Measurements from ENCODE around the gene JPT2. TPM values are rescaled to one million over a fixed set of nuclear protein-coding genes. Genes with fewer than 3 reads are reported as not detected.
A peak's percentile ranks its signal among the peaks of the same experiment; 100 is the strongest.

Gene JPT2
- polyA plus RNA-seq, 6 donors from 2014 or later = 6.8 to 14.4 (median 11.5) TPM

GRCh38 chr16:1641261-1641660, 36.8 kb upstream of the JPT2 start:
- peaks cover 19 to 25% (median 19%) of the 10 kb centered on the region in 3 donors for H3K4me1 Mint-ChIP-seq
- ATAC-seq (ENCODE audit: low read depth in 2 of 2) (no peak), DNase-seq (no peak)
- H3K27ac Mint-ChIP-seq = peak overlapping the region in 1 of 6 donors; percentile 65
- H3K36me3 Mint-ChIP-seq = peaks cover 15 to 28% of the 10 kb centered on the region in 2 donors
- H3K9me3 Mint-ChIP-seq = no peaks in the 10 kb centered on the region
- H3K27me3 Mint-ChIP-seq = no peaks in the 10 kb centered on the region
- H3K4me3 Mint-ChIP-seq = no peak overlapping the region

GRCh38 chr16:1642148-1642547, 35.9 kb upstream of the JPT2 start:
- Mint-ChIP-seq H3K36me3 (peaks cover 15 to 28% of the 10 kb centered on the region in 2 donors), H3K4me3 (no peak overlapping the region), H3K4me1 (peaks cover 25 to 30% (median 28%) of the 10 kb centered on the region in 3 donors)

GRCh38 chr16:1642753-1643152, 35.3 kb upstream of the JPT2 start:
- no peak for ATAC-seq (ENCODE audit: low read depth in 2 of 2)
- peak overlapping the region in 1 of 8 donors; percentile 16 for H3K4me3 Mint-ChIP-seq
- H3K36me3 Mint-ChIP-seq = peaks cover 15 to 28% of the 10 kb centered on the region in 2 donors
- H3K27ac Mint-ChIP-seq = peak overlapping the region in 2 of 6 donors; percentile 64 to 73
- DNase-seq = no peak
- no peaks in the 10 kb centered on the region for H3K9me3 Mint-ChIP-seq
- H3K27me3 Mint-ChIP-seq = no peaks in the 10 kb centered on the region
- peaks cover 30 to 34% (median 32%) of the 10 kb centered on the region in 3 donors for H3K4me1 Mint-ChIP-seq

More at GRCh38 chr16:1642148-1642547, 35.9 kb upstream of the JPT2 start:
- H3K9me3 Mint-ChIP-seq = no peaks in the 10 kb centered on the region
- peak overlapping the region in 1 of 6 donors; percentile 70 for H3K27ac Mint-ChIP-seq
- no peak for ATAC-seq (ENCODE audit: low read depth in 2 of 2)
- DNase-seq = no peak
- no peaks in the 10 kb centered on the region for H3K27me3 Mint-ChIP-seq

GRCh38 chr16:1643521-1643920, 34.6 kb upstream of the JPT2 start:
- no peak for DNase-seq
- no peaks in the 10 kb centered on the region for H3K27me3 Mint-ChIP-seq

GRCh38 chr16:1645914-1646525, 32.1 kb upstream of the JPT2 start:
- Mint-ChIP-seq H3K9me3 (no peaks in the 10 kb centered on the region), H3K4me3 (peak overlapping the region in 2 of 8 donors; percentile 13 to 52), H3K36me3 (peaks cover 6 to 13% of the 10 kb centered on the region in 2 donors), H3K4me1 (peaks cover 47 to 62% (median 50%) of the 10 kb centered on the region in 3 donors), H3K27ac (peak overlapping the region; percentile 36 to 88 (median 62)), H3K27me3 (no peaks in the 10 kb centered on the region)
- DNase-seq (no peak), ATAC-seq (ENCODE audit: low read depth in 2 of 2) (no peak)

More at GRCh38 chr16:1643521-1643920, 34.6 kb upstream of the JPT2 start:
- Mint-ChIP-seq H3K36me3 (peaks cover 7 to 22% of the 10 kb centered on the region in 2 donors), H3K27ac (peak overlapping the region in 3 of 6 donors; percentile 44 to 85 (median 70)), H3K4me3 (no peak overlapping the region), H3K9me3 (no peaks in the 10 kb centered on the region), H3K4me1 (peaks cover 36 to 42% (median 40%) of the 10 kb centered on the region in 3 donors)
- no peak for ATAC-seq (ENCODE audit: low read depth in 2 of 2)

GRCh38 chr16:1647856-1648255, 30.2 kb upstream of the JPT2 start:
- H3K4me3 Mint-ChIP-seq = peak overlapping the region; percentile 35 to 88 (median 76)
- DNase-seq (peak; percentile 34), ATAC-seq (ENCODE audit: low read depth in 2 of 2) (peak; percentile 74 to 82)
- H3K9me3 Mint-ChIP-seq = no peaks in the 10 kb centered on the region
- peaks cover 2 to 6% of the 10 kb centered on the region in 2 donors for H3K36me3 Mint-ChIP-seq
- H3K27me3 Mint-ChIP-seq = no peaks in the 10 kb centered on the region
- H3K4me1 Mint-ChIP-seq = peaks cover 58 to 68% (median 58%) of the 10 kb centered on the region in 3 donors
- H3K27ac Mint-ChIP-seq = peak overlapping the region in 5 of 6 donors; percentile 79 to 94 (median 89)

- no peak overlapping the region for H3K27ac Mint-ChIP-seq
- H3K9me3 Mint-ChIP-seq = no peaks in the 10 kb centered on the region
- ATAC-seq (ENCODE audit: low read depth in 2 of 2) = no peak
- H3K27me3 Mint-ChIP-seq = no peaks in the 10 kb centered on the region
- H3K36me3 Mint-ChIP-seq = peaks cover 5 to 9% of the 10 kb centered on the region in 2 donors
- H3K4me1 Mint-ChIP-seq = peaks cover 49 to 66% (median 57%) of the 10 kb centered on the region in 3 donors
- no peak for DNase-seq
- H3K4me3 Mint-ChIP-seq = peak overlapping the region in 1 of 8 donors; percentile 3
These were observed 27.9 kb upstream of the JPT2 start for GRCh38 chr16:1650131-1650530.

- Mint-ChIP-seq H3K27ac (peak overlapping the region in 5 of 6 donors; percentile 73 to 92 (median 78)), H3K4me3 (peak overlapping the region in 3 of 8 donors; percentile 35 to 81 (median 43)), H3K4me1 (peaks cover 42 to 58% (median 50%) of the 10 kb centered on the region in 3 donors), H3K36me3 (peaks cover 5 to 14% of the 10 kb centered on the region in 2 donors), H3K9me3 (no peaks in the 10 kb centered on the region), H3K27me3 (no peaks in the 10 kb centered on the region)
- DNase-seq = no peak
- no peak for ATAC-seq (ENCODE audit: low read depth in 2 of 2)
These were observed 26.7 kb upstream of the JPT2 start for GRCh38 chr16:1651094-1651973.

- Mint-ChIP-seq H3K36me3 (peaks cover 5 to 14% of the 10 kb centered on the region in 2 donors), H3K27ac (peak overlapping the region in 2 of 6 donors; percentile 34 to 78)
- DNase-seq = no peak
These were observed 26.1 kb upstream of the JPT2 start for GRCh38 chr16:1651974-1652312.

GRCh38 chr16:1653023-1653422, 25.1 kb upstream of the JPT2 start:
- DNase-seq (no peak), ATAC-seq (ENCODE audit: low read depth in 2 of 2) (no peak)
- Mint-ChIP-seq H3K27ac (peak overlapping the region in 1 of 6 donors; percentile 18), H3K27me3 (no peaks in the 10 kb centered on the region), H3K9me3 (no peaks in the 10 kb centered on the region), H3K4me3 (no peak overlapping the region), H3K36me3 (peaks cover 5 to 14% of the 10 kb centered on the region in 2 donors), H3K4me1 (peaks cover 32 to 41% (median 38%) of the 10 kb centered on the region in 3 donors)

More at GRCh38 chr16:1651974-1652312, 26.1 kb upstream of the JPT2 start:
- Mint-ChIP-seq H3K4me1 (peaks cover 38 to 52% (median 45%) of the 10 kb centered on the region in 3 donors), H3K9me3 (no peaks in the 10 kb centered on the region), H3K27me3 (no peaks in the 10 kb centered on the region), H3K4me3 (peak overlapping the region in 1 of 8 donors; percentile 35)
- no peak for ATAC-seq (ENCODE audit: low read depth in 2 of 2)

- Mint-ChIP-seq H3K36me3 (peaks cover 5 to 14% of the 10 kb centered on the region in 2 donors), H3K27me3 (no peaks in the 10 kb centered on the region), H3K4me1 (peaks cover 21 to 33% (median 31%) of the 10 kb centered on the region in 3 donors), H3K4me3 (no peak overlapping the region), H3K27ac (peak overlapping the region in 2 of 6 donors; percentile 57 to 69), H3K9me3 (no peaks in the 10 kb centered on the region)
- no peak for ATAC-seq (ENCODE audit: low read depth in 2 of 2)
- DNase-seq = no peak
These were observed 23.4 kb upstream of the JPT2 start for GRCh38 chr16:1654505-1655268.

- ATAC-seq (ENCODE audit: low read depth in 2 of 2) (no peak), DNase-seq (no peak)
- H3K27me3 Mint-ChIP-seq = no peaks in the 10 kb centered on the region
- H3K36me3 Mint-ChIP-seq = peaks cover 5 to 14% of the 10 kb centered on the region in 2 donors
- peaks cover 20 to 33% (median 25%) of the 10 kb centered on the region in 3 donors for H3K4me1 Mint-ChIP-seq
- no peak overlapping the region for H3K4me3 Mint-ChIP-seq
- no peaks in the 10 kb centered on the region for H3K9me3 Mint-ChIP-seq
- H3K27ac Mint-ChIP-seq = peak overlapping the region in 2 of 6 donors; percentile 69 to 73
These were observed 22.7 kb upstream of the JPT2 start for GRCh38 chr16:1655269-1655807.
